ENCODE results near the gene HTR6. TPM values are rescaled to one million over a fixed set of nuclear protein-coding genes. Genes with fewer than 3 reads are reported as not detected.

Gene HTR6
- total RNA-seq, 2 experiments from 2014 or later, result not detected

DNA sequence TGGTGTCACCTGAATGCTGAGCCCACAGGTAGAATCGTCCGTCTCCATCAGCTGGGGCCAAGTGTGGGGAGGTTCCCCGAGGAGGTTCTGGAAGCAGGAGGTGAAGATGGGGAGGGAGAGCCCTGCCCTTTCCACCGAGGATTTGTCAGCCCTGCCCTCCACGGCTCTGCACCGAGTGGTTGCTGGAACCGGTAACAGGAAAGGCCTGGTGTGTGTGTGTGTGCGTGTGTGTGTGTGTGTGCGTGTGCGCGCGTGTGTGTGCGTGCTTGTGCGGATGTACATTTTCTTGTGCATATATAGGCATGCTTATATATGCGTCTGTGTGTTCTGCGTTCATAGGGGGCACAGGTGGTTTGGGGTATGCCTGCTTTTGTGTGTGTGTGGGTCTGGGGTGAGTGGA, 17.0 kb upstream of the HTR6 start:
- Histone ChIP-seq H3K9me2 (ENCODE audit: insufficient read depth, low read length) (no peaks in the 10 kb centered on the region), H2AFZ (ENCODE audit: low read length) (no peak overlapping the region), H3K27ac (ENCODE audit: low read depth, low read length, poor library complexity, severe bottlenecking) (no peak overlapping the region), H3K9me3 (ENCODE audit: low read length) (no peaks in the 10 kb centered on the region), H4K20me1 (ENCODE audit: insufficient read depth, low read length) (no peaks in the 10 kb centered on the region), H3K79me2 (ENCODE audit: insufficient read depth, low read depth, low read length) (no peaks in the 10 kb centered on the region), H3K36me3 (ENCODE audit: insufficient read depth, low read length) (no peaks in the 10 kb centered on the region), H3K4me2 (ENCODE audit: low read length) (no peak overlapping the region), H3K4me3 (ENCODE audit: low read depth, low read length, poor library complexity, severe bottlenecking) (no peak overlapping the region), H3K4me1 (ENCODE audit: insufficient read depth, low read length, poor library complexity, severe bottlenecking) (no peaks in the 10 kb centered on the region)
- intact Hi-C loops (cut with micrococcal nuclease; ENCODE audit: unreplicated experiment), result no loop called here
- TF ChIP-seq EZH2phosphoT487 (IDR thresholded peaks at IDR 0.05; ENCODE audit: borderline replicate concordance, low read depth, low read length), result no peak
- TF ChIP-seq, protein P1, sequence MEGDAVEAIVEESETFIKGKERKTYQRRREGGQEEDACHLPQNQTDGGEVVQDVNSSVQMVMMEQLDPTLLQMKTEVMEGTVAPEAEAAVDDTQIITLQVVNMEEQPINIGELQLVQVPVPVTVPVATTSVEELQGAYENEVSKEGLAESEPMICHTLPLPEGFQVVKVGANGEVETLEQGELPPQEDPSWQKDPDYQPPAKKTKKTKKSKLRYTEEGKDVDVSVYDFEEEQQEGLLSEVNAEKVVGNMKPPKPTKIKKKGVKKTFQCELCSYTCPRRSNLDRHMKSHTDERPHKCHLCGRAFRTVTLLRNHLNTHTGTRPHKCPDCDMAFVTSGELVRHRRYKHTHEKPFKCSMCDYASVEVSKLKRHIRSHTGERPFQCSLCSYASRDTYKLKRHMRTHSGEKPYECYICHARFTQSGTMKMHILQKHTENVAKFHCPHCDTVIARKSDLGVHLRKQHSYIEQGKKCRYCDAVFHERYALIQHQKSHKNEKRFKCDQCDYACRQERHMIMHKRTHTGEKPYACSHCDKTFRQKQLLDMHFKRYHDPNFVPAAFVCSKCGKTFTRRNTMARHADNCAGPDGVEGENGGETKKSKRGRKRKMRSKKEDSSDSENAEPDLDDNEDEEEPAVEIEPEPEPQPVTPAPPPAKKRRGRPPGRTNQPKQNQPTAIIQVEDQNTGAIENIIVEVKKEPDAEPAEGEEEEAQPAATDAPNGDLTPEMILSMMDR (conservative IDR thresholded peaks at IDR 0.05; ENCODE audit: low read length), result no peak
- ChIA-PET POLR2A (no interaction called here), CTCF (ENCODE audit: unreplicated experiment) (no interaction called here)
- BruUV-seq (replicated peaks), result no TSS peak
- DNase-seq (ENCODE audit: low spot score), result no peak

DNA sequence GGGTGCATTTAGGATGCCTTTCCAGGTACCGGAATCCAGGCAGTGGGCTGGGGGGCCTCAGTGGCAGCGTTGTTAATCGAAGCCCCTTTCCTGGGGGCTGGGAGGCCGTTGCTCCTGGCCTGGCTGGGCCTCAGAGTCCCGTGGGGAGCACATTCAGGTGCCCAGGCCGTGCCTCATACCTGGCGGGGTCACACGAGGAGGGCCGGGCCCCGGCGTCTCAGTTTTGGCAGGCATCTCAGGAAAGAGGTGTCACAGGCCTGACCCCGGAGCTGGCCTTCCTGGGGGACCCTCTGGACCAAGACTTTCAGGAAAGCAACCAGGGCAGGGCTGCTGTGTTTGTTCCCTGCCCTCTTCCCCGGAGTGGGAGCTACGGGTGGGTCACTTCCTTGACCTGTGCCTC, 16.4 kb upstream of the HTR6 start:
- BruUV-seq (replicated peaks), result no TSS peak
- no peaks in the 10 kb centered on the region for H3K4me1 ChIP-seq (ENCODE audit: insufficient read depth, low read length, poor library complexity, severe bottlenecking)

DNA sequence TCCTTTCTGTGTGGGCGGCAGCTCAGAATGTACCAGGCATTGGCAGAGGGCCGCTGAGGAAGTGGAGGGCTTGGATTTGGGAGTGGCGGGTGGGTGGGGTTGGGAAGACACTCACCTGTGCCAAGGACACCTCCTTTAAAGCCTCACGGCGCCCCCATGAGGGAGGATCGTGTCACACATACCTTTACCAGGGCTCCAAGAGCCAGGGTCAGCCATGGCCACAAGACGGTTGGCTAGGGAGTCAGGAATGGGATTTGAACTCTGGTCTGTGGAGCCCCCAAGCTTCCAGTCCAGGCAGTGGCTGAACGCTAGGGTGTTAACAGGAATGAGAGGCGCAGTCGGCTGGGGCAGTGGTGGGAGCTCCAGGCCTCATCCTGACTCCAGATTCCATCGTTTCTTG, 16.0 kb upstream of the HTR6 start:
- ChIA-PET POLR2A (no interaction called here), CTCF (ENCODE audit: unreplicated experiment) (interaction anchor here (0.5 kb wide), 1 partner anchor 13 kb away, joined by 3 read pairs; no protein-coding TSS in a partner anchor)
- Histone ChIP-seq H3K4me1 (ENCODE audit: insufficient read depth, low read length, poor library complexity, severe bottlenecking) (no peaks in the 10 kb centered on the region), H3K27ac (ENCODE audit: low read depth, low read length, poor library complexity, severe bottlenecking) (no peak overlapping the region), H3K9me3 (ENCODE audit: low read length) (no peaks in the 10 kb centered on the region), H3K79me2 (ENCODE audit: insufficient read depth, low read depth, low read length) (no peaks in the 10 kb centered on the region), H3K36me3 (ENCODE audit: insufficient read depth, low read length) (no peaks in the 10 kb centered on the region), H3K4me3 (ENCODE audit: low read depth, low read length, poor library complexity, severe bottlenecking) (no peak overlapping the region), H2AFZ (ENCODE audit: low read length) (no peak overlapping the region), H3K9me2 (ENCODE audit: insufficient read depth, low read length) (no peaks in the 10 kb centered on the region), H3K4me2 (ENCODE audit: low read length) (no peak overlapping the region), H4K20me1 (ENCODE audit: insufficient read depth, low read length) (no peaks in the 10 kb centered on the region)
- TF ChIP-seq EZH2phosphoT487 (IDR thresholded peaks at IDR 0.05; ENCODE audit: borderline replicate concordance, low read depth, low read length), result no peak
- TF ChIP-seq, protein P1 (conservative IDR thresholded peaks at IDR 0.05; ENCODE audit: low read length), result 0 out of 2 replicates have a peak, but pooled peaks have one; percentile 25
- no TSS peak for BruUV-seq (replicated peaks)
- intact Hi-C loops (cut with micrococcal nuclease; ENCODE audit: unreplicated experiment), result no loop called here
- no peak for DNase-seq (ENCODE audit: low spot score)

More for the DNA sequence above, 16.4 kb upstream of the HTR6 start:
- Histone ChIP-seq H3K36me3 (ENCODE audit: insufficient read depth, low read length) (no peaks in the 10 kb centered on the region), H2AFZ (ENCODE audit: low read length) (no peak overlapping the region), H3K79me2 (ENCODE audit: insufficient read depth, low read depth, low read length) (no peaks in the 10 kb centered on the region), H3K4me2 (ENCODE audit: low read length) (no peak overlapping the region), H4K20me1 (ENCODE audit: insufficient read depth, low read length) (no peaks in the 10 kb centered on the region), H3K4me3 (ENCODE audit: low read depth, low read length, poor library complexity, severe bottlenecking) (no peak overlapping the region), H3K9me3 (ENCODE audit: low read length) (no peaks in the 10 kb centered on the region), H3K9me2 (ENCODE audit: insufficient read depth, low read length) (no peaks in the 10 kb centered on the region), H3K27ac (ENCODE audit: low read depth, low read length, poor library complexity, severe bottlenecking) (no peak overlapping the region)
- TF ChIP-seq, protein P1 (conservative IDR thresholded peaks at IDR 0.05; ENCODE audit: low read length), result no peak
- no peak for TF ChIP-seq EZH2phosphoT487 (IDR thresholded peaks at IDR 0.05; ENCODE audit: borderline replicate concordance, low read depth, low read length)
- CTCF ChIA-PET (ENCODE audit: unreplicated experiment), result interaction anchor here (0.5 kb wide), 1 partner anchor 13 kb away, joined by 3 read pairs; no protein-coding TSS in a partner anchor
- no peak for DNase-seq (ENCODE audit: low spot score)
- POLR2A ChIA-PET, result no interaction called here
- intact Hi-C loops (cut with micrococcal nuclease; ENCODE audit: unreplicated experiment), result no loop called here

Data from OCI-LY7 (cell line).